T-helper 1 cell treated with Interleukin-12 subunit alpha and Interleukin-12 subunit beta and Interleukin-4 antibody, amounts not matched to agents 30 ng/mL and 1 ng/mL, for 36 hours (primary cell): ENCODE data around the gene ITPK1. TPM values are rescaled to one million over a fixed set of nuclear protein-coding genes. Genes with fewer than 3 reads are reported as not detected.

Experiments
- intact Hi-C: fragments of 100-400 bp; cut with micrococcal nuclease; formaldehyde crosslinking; loops from one replicate; pipeline ENCODE4 v1.15.1; 2024
- total RNA-seq: library from RNA; stranded (reverse); gene quantifications from 2 replicates; pipeline ENCODE4 v1.2.3, GENCODE V29; 2022

ITPK1 gene
- total RNA-seq, 1 donor from 2014 or later = 68.4 TPM

DNA sequence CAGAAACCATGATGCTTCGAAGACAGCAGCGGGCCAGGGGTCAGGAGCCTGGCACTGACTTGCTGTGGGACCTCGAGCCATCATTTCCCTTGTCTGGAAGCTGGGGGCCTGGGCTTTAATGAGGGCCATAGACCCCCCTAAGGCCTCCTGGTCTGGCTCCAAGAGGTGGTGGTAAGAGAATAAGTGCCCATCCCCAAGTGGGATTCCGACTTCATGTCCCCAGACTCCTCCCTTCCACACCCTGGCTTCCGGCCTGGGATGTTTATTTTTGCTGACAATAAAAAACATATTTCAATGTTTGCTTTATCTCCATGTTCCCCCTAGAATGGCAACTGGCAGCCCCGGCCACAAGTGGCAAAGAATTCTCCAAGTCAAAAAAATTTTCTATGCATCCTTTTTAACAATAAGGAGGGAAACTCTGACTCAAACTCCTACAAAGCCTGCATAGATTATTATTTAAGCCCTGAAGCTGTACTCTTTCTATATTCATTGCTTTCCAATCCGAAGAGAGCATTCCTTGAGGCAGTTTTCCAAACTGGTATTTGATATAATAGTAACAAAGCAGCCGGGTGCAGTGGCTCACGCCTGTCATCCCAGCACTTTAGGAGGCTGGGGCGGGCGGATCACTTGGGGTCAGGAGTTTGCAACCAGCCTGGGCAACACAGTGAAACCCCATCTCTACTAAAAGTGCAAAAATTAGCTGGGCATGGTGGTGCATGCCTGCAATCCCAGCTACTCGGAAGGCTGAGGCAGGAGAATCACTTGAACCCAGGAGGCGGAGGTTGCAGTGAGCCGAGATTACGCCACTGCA lies 84.0 kb downstream of the ITPK1 start:
- intact Hi-C loops = no loop called here

DNA sequence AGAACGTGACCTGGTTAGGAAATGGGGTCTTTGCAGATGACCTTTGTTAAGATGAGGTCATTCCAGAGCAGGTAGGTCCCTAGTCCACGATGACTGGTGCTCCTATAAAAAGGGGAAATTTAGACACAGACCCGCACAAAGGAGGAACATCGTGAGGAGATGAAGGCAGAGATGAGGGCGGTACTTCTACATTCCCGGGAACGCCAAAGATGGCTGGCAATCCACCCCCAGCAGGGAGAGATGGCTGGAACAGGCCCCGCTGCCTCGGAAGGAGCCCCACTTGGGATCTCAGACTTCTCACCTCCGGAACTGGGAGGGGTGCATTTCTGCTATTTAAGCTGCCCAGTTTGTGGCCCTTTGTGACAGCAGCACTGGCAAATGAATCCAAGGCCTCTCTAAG lies 85.0 kb downstream of the ITPK1 start:
- intact Hi-C loops = no loop called here

DNA sequence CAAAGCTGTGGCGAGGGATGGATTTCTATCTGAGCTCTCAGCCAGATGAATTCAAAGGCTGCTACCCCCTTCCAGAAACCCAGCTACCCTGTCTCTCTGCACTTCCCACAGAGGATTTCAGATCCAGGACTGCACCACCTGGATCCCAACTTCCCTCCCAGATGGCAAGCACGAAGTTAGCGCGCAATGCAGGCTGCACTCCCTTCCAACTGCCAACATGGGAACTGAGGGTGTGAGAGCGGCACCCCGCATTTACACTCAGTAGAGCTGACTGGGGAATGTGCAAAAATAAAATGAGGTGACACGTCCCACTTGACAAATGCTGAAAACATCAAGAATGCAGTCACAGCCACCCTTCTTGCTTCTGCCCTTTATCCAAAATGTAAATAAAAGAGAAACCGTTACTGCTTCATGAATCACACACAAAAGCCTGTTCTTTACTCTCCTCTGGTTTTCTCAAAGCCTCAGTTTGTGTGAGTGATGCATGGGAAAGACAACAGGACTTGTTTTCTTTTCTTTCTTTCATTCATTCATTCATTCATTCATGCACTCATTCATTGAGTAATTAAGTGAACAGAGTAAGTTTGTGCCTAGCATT lies 85.7 kb downstream of the ITPK1 start:
- intact Hi-C loops = no loop called here

GRCh38 chr14:93029417-93029816 lies 86.3 kb downstream of the ITPK1 start:
- intact Hi-C loops = no loop called here

GRCh38 chr14:93028724-93029076 lies 87.0 kb downstream of the ITPK1 start:
- intact Hi-C loops = no loop called here

- intact Hi-C loops = no loop called here
These were observed 87.7 kb downstream of the ITPK1 start for GRCh38 chr14:93027810-93028723.

DNA sequence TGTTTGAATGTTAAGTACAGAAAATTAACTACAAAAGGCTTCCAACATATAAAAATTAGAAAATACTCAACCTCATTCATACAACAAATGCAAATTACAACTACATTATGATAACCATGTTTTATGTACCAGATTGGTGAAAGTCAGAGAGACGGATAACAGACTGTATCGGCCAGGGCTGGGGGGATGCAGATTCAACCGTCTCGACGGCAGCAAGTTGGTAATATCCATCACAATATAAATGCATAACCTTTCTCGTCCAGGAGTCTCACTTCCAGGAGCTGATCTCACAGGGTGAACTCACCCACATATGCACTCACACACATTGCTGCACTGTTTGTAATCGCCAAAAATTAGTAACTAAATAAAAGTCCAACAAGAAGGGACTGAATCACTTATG lies 89.4 kb downstream of the ITPK1 start:
- intact Hi-C loops = no loop called here

- intact Hi-C loops = no loop called here
These were observed 90.7 kb downstream of the ITPK1 start for GRCh38 chr14:93025055-93025454.

GRCh38 chr14:93024493-93024892 lies 91.2 kb downstream of the ITPK1 start:
- intact Hi-C loops = no loop called here

DNA sequence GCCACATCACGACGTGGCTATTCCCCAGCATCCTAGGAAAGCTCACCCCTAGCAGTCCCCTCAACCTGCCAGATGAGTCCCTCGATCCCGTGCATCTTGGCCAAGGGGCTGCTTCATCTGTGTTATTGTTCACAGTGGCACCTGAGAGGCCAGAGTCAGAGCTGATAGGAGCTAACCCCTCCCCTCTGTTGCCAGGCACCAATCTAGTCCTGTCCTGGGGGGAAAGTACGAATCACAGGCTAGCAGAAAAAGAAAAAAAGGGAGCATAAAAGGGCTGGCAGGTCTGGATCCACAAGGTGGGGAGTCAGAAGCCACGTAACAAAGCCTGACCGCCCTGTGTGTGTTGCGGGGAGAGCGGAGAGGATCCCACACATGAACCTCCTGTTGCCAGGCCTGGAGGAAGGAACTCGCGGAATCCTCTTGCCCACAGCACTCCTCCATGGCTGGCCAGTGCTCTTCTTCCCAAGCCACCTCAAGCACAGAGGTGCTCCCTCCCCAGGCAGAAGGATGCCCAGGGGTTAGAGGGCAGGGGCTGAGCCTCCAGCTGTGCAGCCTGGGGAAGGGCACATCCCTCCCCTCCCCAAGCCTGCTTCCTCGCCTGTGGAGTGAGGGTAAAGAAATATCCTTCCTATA lies 91.8 kb downstream of the ITPK1 start:
- intact Hi-C loops = no loop called here

DNA sequence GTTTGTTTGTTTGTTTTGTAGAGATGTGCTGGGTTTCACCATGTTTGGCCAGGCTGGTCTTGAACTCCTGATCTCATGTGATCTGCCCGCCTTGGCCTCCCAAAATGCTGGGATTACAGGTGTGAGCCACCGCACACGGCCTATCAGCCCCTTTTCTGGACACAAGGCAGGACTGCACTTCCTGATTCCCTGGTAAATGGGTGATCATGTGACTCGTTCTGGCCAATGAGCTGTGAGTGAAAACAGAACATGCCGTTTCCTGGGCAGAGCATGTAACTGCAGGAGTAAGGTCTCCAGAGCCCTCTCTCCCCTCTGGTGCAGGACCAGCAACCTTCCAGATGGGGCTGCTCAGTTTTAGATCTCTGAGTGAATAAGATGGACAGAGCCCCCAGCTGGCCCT lies 92.7 kb downstream of the ITPK1 start:
- intact Hi-C loops = no loop called here

DNA sequence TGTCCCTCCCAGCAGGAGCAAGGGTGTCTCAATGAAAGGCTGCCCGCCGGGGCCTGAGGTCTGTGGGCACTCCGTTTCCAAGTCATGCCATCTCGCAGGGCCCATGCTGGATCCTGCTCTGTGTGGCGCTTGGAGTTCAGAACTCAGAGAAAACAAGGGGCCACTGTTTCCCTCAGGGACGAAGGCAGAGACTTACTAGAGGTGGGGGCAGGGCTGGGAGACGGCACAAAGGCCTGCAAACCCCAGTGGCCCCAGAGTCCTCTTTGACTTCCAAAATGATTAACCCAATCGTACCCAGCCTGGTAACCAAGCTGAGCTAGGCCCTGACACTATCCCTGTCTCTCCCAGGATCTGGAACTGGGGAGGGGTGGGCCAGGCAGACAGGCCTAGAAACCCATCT lies 95.8 kb downstream of the ITPK1 start:
- intact Hi-C loops = no loop called here

DNA sequence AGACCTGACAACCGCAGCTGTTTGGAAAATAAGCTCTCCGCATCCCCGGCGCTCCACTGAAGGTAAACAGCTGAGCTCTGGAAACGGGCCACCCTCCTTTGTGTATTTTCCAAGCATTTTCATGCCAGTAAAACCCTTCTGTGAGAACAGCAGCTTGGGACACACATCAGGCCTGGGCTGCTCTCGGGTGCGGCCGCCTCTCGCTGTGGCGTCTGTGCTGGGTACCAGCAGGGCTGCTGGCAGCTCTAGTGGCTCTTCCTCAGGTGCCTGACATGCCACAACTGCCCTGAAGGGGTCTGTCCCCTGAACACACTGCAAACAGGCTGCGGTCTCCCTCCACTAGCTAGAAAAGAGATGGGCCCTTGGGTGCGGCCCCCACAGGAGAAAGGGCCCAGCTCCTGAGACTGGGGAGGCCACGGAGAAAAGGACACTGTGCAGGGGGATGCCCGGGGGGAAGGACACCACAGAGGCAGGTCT lies 96.3 kb downstream of the ITPK1 start:
- intact Hi-C loops = no loop called here

GRCh38 chr14:93018366-93018765 lies 97.4 kb downstream of the ITPK1 start:
- intact Hi-C loops = no loop called here

DNA sequence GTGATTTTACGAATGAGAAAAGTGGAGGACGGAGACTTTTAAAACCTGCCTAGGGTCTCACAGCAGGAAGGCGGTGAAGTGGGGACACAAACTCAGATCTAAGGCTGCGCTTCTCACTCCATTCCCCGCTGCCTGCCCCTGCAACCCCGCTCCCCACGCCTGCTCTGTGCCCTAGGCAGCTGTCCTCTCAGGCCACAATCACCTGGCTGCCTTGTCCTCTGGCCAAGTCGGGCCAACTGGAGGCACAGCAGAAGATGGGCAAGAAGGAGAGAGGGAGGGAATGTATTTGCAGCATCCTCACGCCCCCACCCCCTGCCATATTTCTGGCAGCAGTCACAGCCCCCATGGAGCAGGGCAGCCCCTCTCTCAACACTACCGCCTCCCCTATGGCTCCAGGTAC lies 97.8 kb downstream of the ITPK1 start:
- intact Hi-C loops = no loop called here

GRCh38 chr14:93017301-93017797 lies 98.4 kb downstream of the ITPK1 start:
- intact Hi-C loops = no loop called here

- intact Hi-C loops = no loop called here
These were observed 99.4 kb downstream of the ITPK1 start for GRCh38 chr14:93016275-93016845.

DNA sequence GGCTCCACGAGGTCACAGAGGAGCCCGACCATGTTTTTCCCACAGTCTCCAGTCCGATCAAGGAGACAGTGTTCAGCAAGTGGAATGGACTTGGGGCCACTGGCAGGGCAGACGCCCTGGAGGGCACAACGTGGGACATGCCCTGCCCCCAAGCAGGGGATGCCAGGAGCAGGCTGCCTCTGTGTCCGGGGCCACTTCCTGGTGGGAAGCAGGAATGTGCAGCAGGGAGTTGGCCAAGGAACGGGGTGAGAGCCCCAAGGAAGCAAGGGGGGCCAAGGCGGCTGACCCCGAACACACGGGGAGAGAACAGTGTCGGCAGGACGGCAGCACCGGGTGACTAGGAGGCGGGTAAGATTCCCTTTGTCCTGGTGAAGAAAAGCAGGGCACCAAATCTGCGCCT lies 100.2 kb downstream of the ITPK1 start:
- intact Hi-C loops = no loop called here

DNA sequence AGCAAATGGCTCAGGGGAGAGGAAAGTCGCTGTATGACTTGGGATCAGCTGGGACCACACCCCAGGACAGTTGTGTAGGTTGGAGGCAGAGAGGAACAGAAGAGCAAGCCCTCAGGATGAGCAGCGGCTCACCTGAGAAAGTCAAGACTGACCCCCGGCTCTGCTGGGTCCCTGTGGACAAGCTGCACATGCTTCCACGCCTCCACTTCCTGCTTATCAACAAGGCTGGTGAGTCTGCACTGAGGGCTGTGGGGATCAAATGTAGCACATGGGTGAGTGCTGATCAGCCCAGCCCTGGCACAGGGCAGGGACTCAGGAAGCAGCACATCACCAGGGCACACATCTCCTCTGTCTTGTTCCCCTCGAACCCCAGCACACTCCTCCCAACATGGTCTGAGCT lies 100.7 kb downstream of the ITPK1 start:
- intact Hi-C loops = no loop called here

DNA sequence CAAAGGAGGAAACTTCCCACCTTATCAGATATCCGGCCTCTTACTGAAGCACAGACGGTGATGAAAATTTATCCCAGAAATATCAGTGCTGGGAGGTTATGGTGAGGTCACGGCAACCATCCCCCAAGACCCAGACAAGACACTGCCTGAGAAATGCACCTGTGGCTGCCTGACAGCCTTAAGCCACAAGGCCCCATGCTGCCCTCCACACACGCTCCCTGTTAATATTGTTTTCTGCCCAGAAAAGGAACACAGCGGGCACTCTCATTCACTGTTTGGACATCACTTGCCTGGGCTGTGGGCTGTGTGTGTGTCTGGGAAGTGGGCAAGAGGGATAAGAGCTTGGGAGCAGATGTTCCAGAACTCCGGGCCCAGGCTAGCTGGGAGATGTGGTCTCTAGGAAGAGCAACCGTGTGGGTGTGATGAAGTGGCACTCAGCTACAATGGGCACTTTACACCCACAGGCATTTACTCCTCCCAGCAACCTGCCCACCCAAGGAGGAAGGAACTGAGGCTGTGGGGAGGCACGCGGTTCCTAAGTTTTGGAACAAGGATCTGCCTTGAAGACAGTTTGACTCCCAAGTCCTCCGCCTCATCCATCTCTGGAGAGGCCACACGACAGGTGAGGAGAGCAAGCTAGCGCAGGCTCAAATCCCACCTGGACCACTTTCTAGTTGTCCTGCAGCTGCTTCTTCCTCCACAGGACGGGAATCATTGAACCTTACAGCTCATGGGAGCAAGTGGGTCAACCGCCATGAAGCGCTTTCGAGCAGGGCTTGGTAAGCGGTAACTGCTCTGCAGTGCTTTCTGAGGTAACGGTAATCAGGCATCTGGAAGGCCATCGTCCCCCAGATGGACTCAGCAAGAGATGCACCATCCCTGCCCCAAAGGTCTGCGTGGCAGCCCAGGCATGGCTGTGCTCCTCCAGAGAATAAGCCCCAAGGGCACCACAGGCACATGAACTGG lies 101.4 kb downstream of the ITPK1 start:
- intact Hi-C loops = no loop called here
